Measurements from ENCODE around the gene LZTFL1.

LZTFL1 gene

GRCh38 chr3:45785605-45786150 is 56.2 kb downstream of the LZTFL1 start:
- H3K36me3 ChIP-seq (ENCODE audit: insufficient read depth, low read length) = no peaks in the 10 kb centered on the region
- H3K27ac ChIP-seq (ENCODE audit: low read depth, low read length) = no peak overlapping the region
- WGBS = 90% methylated on average over 3 of the region's 3 CpGs
- no peaks in the 10 kb centered on the region; the same call in 1 of the 2 replicates for H3K9me3 ChIP-seq (ENCODE audit: insufficient read depth, low read depth, low read length)
- no peak overlapping the region for H3K9ac ChIP-seq (ENCODE audit: low read depth, low read length)
- no peak overlapping the region for H3K4me3 ChIP-seq (ENCODE audit: low read length)
- H3K27me3 ChIP-seq (ENCODE audit: insufficient read depth, low read length) = no peaks in the 10 kb centered on the region
- H3K4me1 ChIP-seq (ENCODE audit: insufficient read depth, low read length) = no peaks in the 10 kb centered on the region

DNA sequence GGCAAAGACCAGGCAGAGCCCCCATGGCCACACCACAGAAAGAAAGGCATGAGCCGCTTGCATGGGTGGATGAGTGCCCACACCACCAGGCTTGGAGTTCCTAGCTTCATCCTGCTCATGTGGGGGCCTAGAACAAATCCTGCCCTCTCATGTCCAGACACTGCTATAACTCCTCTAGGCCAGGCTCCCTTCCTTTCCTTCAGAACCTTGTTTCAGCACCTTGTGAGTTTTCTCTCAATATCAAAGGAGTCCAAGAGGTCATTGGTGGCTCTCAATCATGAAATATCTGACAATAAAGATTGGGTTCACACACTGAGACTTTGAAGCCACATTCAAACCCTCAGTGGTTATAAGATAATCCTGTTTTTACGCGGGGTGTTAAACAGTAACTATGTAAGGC is 58.3 kb downstream of the LZTFL1 start:
- H3K4me3 ChIP-seq (ENCODE audit: low read length) = no peak overlapping the region
- 96% methylated on average over 3 of the region's 3 CpGs for WGBS
- H3K9ac ChIP-seq (ENCODE audit: low read depth, low read length) = no peak overlapping the region

GRCh38 chr3:45782381-45782780 is 59.5 kb downstream of the LZTFL1 start:
- Histone ChIP-seq H3K9ac (ENCODE audit: low read depth, low read length) (no peak overlapping the region), H3K27ac (ENCODE audit: low read depth, low read length) (no peak overlapping the region), H3K27me3 (ENCODE audit: insufficient read depth, low read length) (no peaks in the 10 kb centered on the region), H3K4me1 (ENCODE audit: insufficient read depth, low read length) (no peaks in the 10 kb centered on the region), H3K36me3 (ENCODE audit: insufficient read depth, low read length) (no peaks in the 10 kb centered on the region), H3K4me3 (ENCODE audit: low read length) (no peak overlapping the region), H3K9me3 (ENCODE audit: insufficient read depth, low read depth, low read length) (no peaks in the 10 kb centered on the region)
- WGBS = 89% methylated on average over 3 of the region's 3 CpGs

More for the DNA sequence above, 58.3 kb downstream of the LZTFL1 start:
- no peaks in the 10 kb centered on the region for H3K36me3 ChIP-seq (ENCODE audit: insufficient read depth, low read length)
- H3K27me3 ChIP-seq (ENCODE audit: insufficient read depth, low read length) = no peaks in the 10 kb centered on the region
- no peak overlapping the region for H3K27ac ChIP-seq (ENCODE audit: low read depth, low read length)
- no peaks in the 10 kb centered on the region for H3K4me1 ChIP-seq (ENCODE audit: insufficient read depth, low read length)
- H3K9me3 ChIP-seq (ENCODE audit: insufficient read depth, low read depth, low read length) = no peaks in the 10 kb centered on the region

DNA sequence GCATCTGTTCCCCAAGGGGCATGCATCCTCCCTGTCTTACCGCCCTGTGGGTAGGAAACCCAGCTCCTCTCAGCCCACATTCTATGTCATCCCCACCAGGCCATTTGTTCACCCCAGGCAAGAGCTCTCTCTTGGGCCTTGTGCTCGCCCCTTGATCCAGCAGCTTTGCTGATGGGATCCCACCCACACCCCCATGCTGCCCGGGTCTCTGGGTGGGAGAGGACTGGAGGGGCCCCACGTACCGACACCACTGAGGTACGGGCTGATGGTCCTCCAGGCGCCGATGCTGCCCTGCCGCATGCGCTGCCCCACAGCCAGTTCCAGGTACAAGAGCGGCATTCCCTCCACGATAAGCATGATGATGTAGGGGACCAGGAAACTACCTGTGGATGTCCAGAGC is 60.1 kb downstream of the LZTFL1 start:
- no peak overlapping the region for H3K27ac ChIP-seq (ENCODE audit: low read depth, low read length)
- no peak overlapping the region for H3K4me3 ChIP-seq (ENCODE audit: low read length)
- no peak overlapping the region for H3K9ac ChIP-seq (ENCODE audit: low read depth, low read length)
- no peaks in the 10 kb centered on the region for H3K36me3 ChIP-seq (ENCODE audit: insufficient read depth, low read length)
- no peaks in the 10 kb centered on the region for H3K9me3 ChIP-seq (ENCODE audit: insufficient read depth, low read depth, low read length)
- no peaks in the 10 kb centered on the region for H3K27me3 ChIP-seq (ENCODE audit: insufficient read depth, low read length)
- H3K4me1 ChIP-seq (ENCODE audit: insufficient read depth, low read length) = no peaks in the 10 kb centered on the region
- 94% methylated on average over 12 of the region's 12 CpGs for WGBS

- no peak overlapping the region for H3K9ac ChIP-seq (ENCODE audit: low read depth, low read length)
- WGBS = 87% methylated on average over 5 of the region's 5 CpGs
- H3K4me3 ChIP-seq (ENCODE audit: low read length) = no peak overlapping the region
- no peaks in the 10 kb centered on the region; the same call in 1 of the 2 replicates for H3K4me1 ChIP-seq (ENCODE audit: insufficient read depth, low read length)
- H3K27ac ChIP-seq (ENCODE audit: low read depth, low read length) = no peak overlapping the region
- no peaks in the 10 kb centered on the region for H3K9me3 ChIP-seq (ENCODE audit: insufficient read depth, low read depth, low read length)
- H3K27me3 ChIP-seq (ENCODE audit: insufficient read depth, low read length) = no peaks in the 10 kb centered on the region
- H3K36me3 ChIP-seq (ENCODE audit: insufficient read depth, low read length) = no peaks in the 10 kb centered on the region
Measured at GRCh38 chr3:45781271-45781670, 60.6 kb downstream of the LZTFL1 start.

- 94% methylated on average over 34 of the region's 35 CpGs for WGBS
- Histone ChIP-seq H3K36me3 (ENCODE audit: insufficient read depth, low read length) (no peaks in the 10 kb centered on the region), H3K4me3 (ENCODE audit: low read length) (no peak overlapping the region), H3K27me3 (ENCODE audit: insufficient read depth, low read length) (no peaks in the 10 kb centered on the region), H3K9ac (ENCODE audit: low read depth, low read length) (no peak overlapping the region; the same call in 1 of the 2 replicates), H3K4me1 (ENCODE audit: insufficient read depth, low read length) (no peaks in the 10 kb centered on the region; the same call in 1 of the 2 replicates), H3K9me3 (ENCODE audit: insufficient read depth, low read depth, low read length) (no peaks in the 10 kb centered on the region), H3K27ac (ENCODE audit: low read depth, low read length) (no peak overlapping the region)
Measured at GRCh38 chr3:45779746-45780735, 61.9 kb downstream of the LZTFL1 start.

GRCh38 chr3:45778761-45779201 is 63.1 kb downstream of the LZTFL1 start:
- no peak overlapping the region for H3K27ac ChIP-seq (ENCODE audit: low read depth, low read length)
- H3K4me1 ChIP-seq (ENCODE audit: insufficient read depth, low read length) = no peaks in the 10 kb centered on the region; the same call in 1 of the 2 replicates
- no peak overlapping the region for H3K9ac ChIP-seq (ENCODE audit: low read depth, low read length)
- 84% methylated on average over 3 of the region's 3 CpGs for WGBS
- no peak overlapping the region for H3K4me3 ChIP-seq (ENCODE audit: low read length)
- no peaks in the 10 kb centered on the region for H3K9me3 ChIP-seq (ENCODE audit: insufficient read depth, low read depth, low read length)
- H3K27me3 ChIP-seq (ENCODE audit: insufficient read depth, low read length) = no peaks in the 10 kb centered on the region
- H3K36me3 ChIP-seq (ENCODE audit: insufficient read depth, low read length) = no peaks in the 10 kb centered on the region

- Histone ChIP-seq H3K27ac (ENCODE audit: low read depth, low read length) (no peak overlapping the region), H3K4me3 (ENCODE audit: low read length) (no peak overlapping the region), H3K36me3 (ENCODE audit: insufficient read depth, low read length) (no peaks in the 10 kb centered on the region), H3K9me3 (ENCODE audit: insufficient read depth, low read depth, low read length) (no peaks in the 10 kb centered on the region), H3K4me1 (ENCODE audit: insufficient read depth, low read length) (no peaks in the 10 kb centered on the region; the same call in 1 of the 2 replicates), H3K27me3 (ENCODE audit: insufficient read depth, low read length) (no peaks in the 10 kb centered on the region), H3K9ac (ENCODE audit: low read depth, low read length) (no peak overlapping the region)
- WGBS = 89% methylated on average over 11 of the region's 11 CpGs
Measured at GRCh38 chr3:45777746-45778386, 64.1 kb downstream of the LZTFL1 start.

- Histone ChIP-seq H3K4me1 (ENCODE audit: insufficient read depth, low read length) (no peaks in the 10 kb centered on the region; the same call in 1 of the 2 replicates), H3K9me3 (ENCODE audit: insufficient read depth, low read depth, low read length) (no peaks in the 10 kb centered on the region), H3K4me3 (ENCODE audit: low read length) (no peak overlapping the region), H3K36me3 (ENCODE audit: insufficient read depth, low read length) (no peaks in the 10 kb centered on the region), H3K27ac (ENCODE audit: low read depth, low read length) (no peak overlapping the region), H3K27me3 (ENCODE audit: insufficient read depth, low read length) (no peaks in the 10 kb centered on the region), H3K9ac (ENCODE audit: low read depth, low read length) (no peak overlapping the region)
- WGBS = 91% methylated on average over 8 of the region's 8 CpGs
Measured at GRCh38 chr3:45777111-45777745, 64.7 kb downstream of the LZTFL1 start.

DNA sequence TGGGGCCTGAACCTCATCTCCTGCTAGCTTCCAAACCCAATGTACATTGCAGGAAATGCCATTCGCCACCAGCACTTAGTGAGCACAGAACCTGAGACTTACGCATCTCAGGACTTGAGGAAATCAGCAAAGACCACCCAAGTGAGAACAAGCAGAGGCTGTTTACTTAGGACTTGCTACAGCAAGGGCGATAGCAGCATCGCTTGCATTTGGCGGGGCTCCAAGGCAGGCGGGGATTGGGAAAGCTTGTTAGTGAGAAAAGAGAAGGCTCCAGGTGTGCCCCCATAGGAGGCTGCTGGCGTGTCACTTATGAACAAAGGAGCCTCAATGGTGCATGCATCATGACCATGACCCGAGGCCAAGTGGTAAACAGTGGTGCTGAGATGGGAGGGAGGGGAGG is 65.3 kb downstream of the LZTFL1 start:
- Histone ChIP-seq H3K9me3 (ENCODE audit: insufficient read depth, low read depth, low read length) (no peaks in the 10 kb centered on the region), H3K9ac (ENCODE audit: low read depth, low read length) (no peak overlapping the region), H3K27ac (ENCODE audit: low read depth, low read length) (no peak overlapping the region), H3K4me3 (ENCODE audit: low read length) (no peak overlapping the region), H3K4me1 (ENCODE audit: insufficient read depth, low read length) (no peaks in the 10 kb centered on the region; the same call in 1 of the 2 replicates), H3K36me3 (ENCODE audit: insufficient read depth, low read length) (no peaks in the 10 kb centered on the region), H3K27me3 (ENCODE audit: insufficient read depth, low read length) (no peaks in the 10 kb centered on the region)
- 89% methylated on average over 8 of the region's 8 CpGs for WGBS

- no peaks in the 10 kb centered on the region for H3K27me3 ChIP-seq (ENCODE audit: insufficient read depth, low read length)
- WGBS = 91% methylated on average over 3 of the region's 3 CpGs
- no peaks in the 10 kb centered on the region for H3K9me3 ChIP-seq (ENCODE audit: insufficient read depth, low read depth, low read length)
Measured at GRCh38 chr3:45776301-45776595, 65.7 kb downstream of the LZTFL1 start.

More at GRCh38 chr3:45776301-45776595, 65.7 kb downstream of the LZTFL1 start:
- Histone ChIP-seq H3K4me3 (ENCODE audit: low read length) (no peak overlapping the region), H3K9ac (ENCODE audit: low read depth, low read length) (no peak overlapping the region), H3K27ac (ENCODE audit: low read depth, low read length) (no peak overlapping the region), H3K4me1 (ENCODE audit: insufficient read depth, low read length) (no peaks in the 10 kb centered on the region; the same call in 1 of the 2 replicates), H3K36me3 (ENCODE audit: insufficient read depth, low read length) (no peaks in the 10 kb centered on the region)
